ENCODE measurements around the gene SDK1.

Gene SDK1

DNA sequence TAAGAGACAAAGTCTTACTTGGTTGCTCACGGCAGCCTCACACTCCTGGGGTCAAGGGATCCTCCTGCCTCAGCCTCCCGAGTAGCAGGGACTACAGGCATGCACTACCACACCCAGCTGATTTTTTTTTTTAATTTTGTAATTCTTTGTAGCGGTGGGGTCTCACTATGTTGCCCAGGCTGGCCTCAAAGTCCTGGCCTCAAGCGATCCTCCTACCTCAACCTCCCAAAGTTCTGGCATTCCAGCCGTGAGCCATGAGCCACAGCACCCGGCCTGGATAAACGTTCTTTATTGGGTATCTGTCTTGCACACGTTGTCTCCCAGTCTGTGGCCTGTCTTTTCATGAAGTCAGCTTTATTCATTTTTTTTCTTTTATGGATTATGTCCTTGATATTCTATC, 744.9 kb downstream of the SDK1 start:
- no peak for DNase-seq (ENCODE audit: low spot score)
- ChIA-PET POLR2A (ENCODE audit: low non-redundant PET) (no interaction called here), CTCF (no interaction called here)
- no peak overlapping the region for H3K27ac ChIP-seq
- TF ChIP-seq, protein P1, sequence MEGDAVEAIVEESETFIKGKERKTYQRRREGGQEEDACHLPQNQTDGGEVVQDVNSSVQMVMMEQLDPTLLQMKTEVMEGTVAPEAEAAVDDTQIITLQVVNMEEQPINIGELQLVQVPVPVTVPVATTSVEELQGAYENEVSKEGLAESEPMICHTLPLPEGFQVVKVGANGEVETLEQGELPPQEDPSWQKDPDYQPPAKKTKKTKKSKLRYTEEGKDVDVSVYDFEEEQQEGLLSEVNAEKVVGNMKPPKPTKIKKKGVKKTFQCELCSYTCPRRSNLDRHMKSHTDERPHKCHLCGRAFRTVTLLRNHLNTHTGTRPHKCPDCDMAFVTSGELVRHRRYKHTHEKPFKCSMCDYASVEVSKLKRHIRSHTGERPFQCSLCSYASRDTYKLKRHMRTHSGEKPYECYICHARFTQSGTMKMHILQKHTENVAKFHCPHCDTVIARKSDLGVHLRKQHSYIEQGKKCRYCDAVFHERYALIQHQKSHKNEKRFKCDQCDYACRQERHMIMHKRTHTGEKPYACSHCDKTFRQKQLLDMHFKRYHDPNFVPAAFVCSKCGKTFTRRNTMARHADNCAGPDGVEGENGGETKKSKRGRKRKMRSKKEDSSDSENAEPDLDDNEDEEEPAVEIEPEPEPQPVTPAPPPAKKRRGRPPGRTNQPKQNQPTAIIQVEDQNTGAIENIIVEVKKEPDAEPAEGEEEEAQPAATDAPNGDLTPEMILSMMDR (conservative IDR thresholded peaks at IDR 0.05; ENCODE audit: low read depth) = no peak

DNA sequence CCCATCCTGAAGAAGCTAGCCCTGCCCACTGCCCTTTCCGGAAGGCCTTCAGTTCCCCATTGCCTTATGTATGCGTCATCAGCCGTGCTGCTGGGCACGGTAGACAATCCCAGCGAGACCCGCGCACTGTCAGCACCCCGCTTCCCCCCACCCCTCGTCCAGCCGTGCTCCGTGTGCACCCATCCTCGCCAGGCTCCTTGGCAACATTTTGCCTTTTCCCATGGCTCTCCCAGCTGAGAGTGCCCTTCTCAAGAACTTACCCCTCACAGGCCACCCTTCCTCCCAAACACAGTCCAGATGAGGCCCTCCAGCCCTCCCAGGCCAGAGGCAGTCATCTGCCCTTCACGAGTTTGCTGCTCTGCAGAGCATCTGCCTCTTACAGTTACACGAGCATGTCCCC, 747.3 kb downstream of the SDK1 start:
- no peak overlapping the region for H3K27ac ChIP-seq
- POLR2A ChIA-PET (ENCODE audit: low non-redundant PET) = no interaction called here
- no peak for DNase-seq (ENCODE audit: low spot score)
- CTCF ChIA-PET = no interaction called here
- TF ChIP-seq, protein P1 (conservative IDR thresholded peaks at IDR 0.05; ENCODE audit: low read depth) = no peak

DNA sequence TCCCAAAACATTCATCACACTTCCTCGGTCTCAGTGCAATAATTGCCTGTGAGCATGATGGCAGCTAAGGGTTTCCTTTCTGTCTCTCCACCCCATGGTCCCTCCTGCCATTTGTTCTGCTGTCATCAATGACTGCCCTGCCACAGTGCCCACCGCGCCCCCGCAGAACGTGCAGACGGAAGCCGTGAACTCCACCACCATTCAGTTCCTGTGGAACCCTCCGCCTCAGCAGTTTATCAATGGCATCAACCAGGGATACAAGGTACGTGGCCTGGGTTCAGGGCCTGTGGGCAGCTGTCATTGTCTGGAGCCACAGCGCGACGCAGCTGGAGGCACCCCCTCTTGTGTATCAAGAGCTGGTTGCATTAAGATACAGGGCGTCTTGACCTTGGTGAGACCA, 748.1 kb downstream of the SDK1 start:
- H3K27ac ChIP-seq = no peak overlapping the region
- DNase-seq (ENCODE audit: low spot score) = no peak
- ChIA-PET CTCF (interaction anchor here (0.7 kb wide), 1 partner anchor 8 kb away, joined by 3 read pairs; no protein-coding TSS in a partner anchor), POLR2A (ENCODE audit: low non-redundant PET) (no interaction called here)
- TF ChIP-seq, protein P1 (conservative IDR thresholded peaks at IDR 0.05; ENCODE audit: low read depth) = no peak

DNA sequence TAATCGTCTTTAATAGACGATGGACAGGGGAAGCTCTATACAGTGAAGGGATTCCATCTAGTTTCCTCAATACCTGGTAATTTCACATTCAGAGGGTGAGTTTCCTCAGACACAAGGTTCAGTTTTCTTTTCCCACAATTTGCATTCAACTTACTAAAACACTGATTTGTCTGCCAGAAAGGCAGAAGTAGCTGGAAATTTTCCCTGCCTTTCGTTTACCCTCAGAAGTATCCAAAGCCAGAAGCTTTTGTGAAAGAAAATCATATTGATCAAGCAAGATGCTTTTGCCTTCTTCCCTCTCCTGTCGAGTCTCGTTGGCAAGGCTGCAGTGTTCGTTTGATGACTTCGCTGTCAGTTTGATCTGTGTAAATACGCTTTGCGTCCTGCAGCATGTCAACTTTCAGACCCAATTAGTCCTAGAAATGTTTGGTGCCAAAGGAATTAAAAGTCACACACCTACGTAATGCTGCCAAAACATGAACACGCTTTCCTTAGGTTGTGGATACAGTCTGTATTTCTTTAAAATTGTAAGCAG, 749.1 kb downstream of the SDK1 start:
- ChIA-PET CTCF (interaction anchor here (0.5 to 0.7 kb wide), 2 partner anchors 713 to 991 kb away, joined by 3 read pairs; no protein-coding TSS in a partner anchor), POLR2A (ENCODE audit: low non-redundant PET) (no interaction called here)
- TF ChIP-seq, protein P1 (conservative IDR thresholded peaks at IDR 0.05; ENCODE audit: low read depth) = no peak
- DNase-seq (ENCODE audit: low spot score) = no peak
- H3K27ac ChIP-seq = no peak overlapping the region

DNA sequence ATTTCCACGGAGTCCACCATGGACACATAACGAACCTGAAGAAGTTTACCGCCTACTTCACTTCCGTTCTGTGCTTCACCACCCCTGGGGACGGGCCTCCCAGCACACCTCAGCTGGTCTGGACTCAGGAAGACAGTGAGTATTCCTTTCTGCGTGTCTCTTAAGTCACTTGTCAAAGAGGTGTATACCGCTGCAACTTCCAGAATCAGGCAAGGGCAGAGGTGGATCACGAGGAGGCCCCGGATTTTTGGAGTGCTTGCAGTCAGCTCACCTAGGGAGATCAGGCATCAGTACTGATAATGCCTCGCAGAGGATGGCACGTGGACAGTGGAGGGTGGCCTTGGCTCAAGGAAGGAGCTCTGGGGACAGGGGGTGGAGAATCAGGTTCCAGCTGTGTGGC, 750.6 kb downstream of the SDK1 start:
- TF ChIP-seq, protein P1 (conservative IDR thresholded peaks at IDR 0.05; ENCODE audit: low read depth) = no peak
- CTCF ChIA-PET = interaction anchor here (0.7 kb wide), 2 partner anchors 356 to 769 kb away, joined by 3 to 4 read pairs; no protein-coding TSS in a partner anchor
- POLR2A ChIA-PET (ENCODE audit: low non-redundant PET) = no interaction called here
- no peak for DNase-seq (ENCODE audit: low spot score)
- no peak overlapping the region for H3K27ac ChIP-seq

DNA sequence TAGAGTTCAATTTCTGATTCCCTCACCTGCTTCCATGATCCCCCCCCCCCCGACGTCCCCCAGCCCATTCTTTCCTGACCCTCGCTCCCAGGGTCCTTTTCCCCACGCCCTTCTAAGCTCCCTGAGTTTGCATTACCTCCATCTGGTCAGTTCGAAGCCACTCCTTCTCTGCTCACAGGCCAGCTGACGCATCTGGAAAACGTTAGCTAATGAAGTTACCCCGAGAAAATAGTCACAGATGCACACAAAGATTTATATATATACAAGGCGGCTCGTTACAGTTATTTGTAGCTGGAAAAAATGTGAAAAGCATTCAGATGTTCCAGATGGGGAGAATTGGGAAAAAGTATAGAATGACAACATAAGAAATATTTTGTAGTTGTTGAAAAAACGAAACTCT, 751.1 kb downstream of the SDK1 start:
- DNase-seq (ENCODE audit: low spot score) = no peak
- TF ChIP-seq, protein P1 (conservative IDR thresholded peaks at IDR 0.05; ENCODE audit: low read depth) = no peak
- CTCF ChIA-PET = interaction anchor here (0.7 kb wide), 2 partner anchors 356 to 770 kb away, joined by 3 to 4 read pairs; no protein-coding TSS in a partner anchor
- H3K27ac ChIP-seq = no peak overlapping the region
- POLR2A ChIA-PET (ENCODE audit: low non-redundant PET) = interaction anchor here (0.7 kb wide), 1 partner anchor 692 kb away, joined by 8 read pairs; no protein-coding TSS in a partner anchor
